ENCODE results near the gene HOOK2.
"Not testable (repeated sequence)": the region's sequence is repeated elsewhere in the genome, so short reads cannot be mapped to it uniquely, and the experiment has no call there.

The HOOK2 gene

DNA sequence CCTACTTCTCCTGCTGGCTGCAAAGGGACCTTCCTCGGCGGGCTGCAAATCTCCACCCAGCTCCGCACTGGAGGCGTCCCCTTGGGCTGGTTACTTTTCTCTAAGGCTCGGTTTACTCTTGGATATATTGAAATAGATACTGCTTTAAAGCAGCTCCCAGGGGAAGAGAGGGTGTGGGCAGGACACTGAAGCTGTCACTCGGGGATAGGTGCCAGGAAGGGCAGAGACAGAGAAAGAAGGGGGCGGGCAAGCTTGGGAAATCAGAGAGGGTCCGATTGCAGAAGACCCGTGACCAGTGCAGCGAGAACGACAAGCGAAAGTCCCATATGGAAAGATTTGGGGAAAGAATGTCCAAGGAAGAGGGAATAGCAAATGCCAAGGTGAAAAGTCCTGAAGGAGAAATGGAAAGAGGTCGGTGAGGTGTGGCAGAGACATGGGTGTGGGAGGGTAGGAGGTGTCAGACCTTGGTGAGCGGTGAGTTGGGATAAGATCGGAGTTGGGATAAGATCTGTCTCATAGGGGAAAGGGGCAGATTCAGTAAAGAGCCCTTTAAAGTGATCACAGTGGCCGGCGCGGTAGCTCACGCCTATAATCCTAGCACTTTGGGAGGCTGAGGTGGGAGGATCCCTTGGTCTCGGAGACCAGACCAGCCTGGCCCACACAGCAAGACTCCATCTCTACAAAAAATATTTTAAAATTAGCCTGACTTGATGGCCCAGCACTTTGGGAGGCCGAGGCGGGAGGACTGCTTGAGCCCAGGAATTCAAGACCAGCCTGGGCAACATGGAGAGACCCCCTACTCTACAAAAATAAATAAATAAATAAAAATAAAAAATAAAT is 27.1 kb upstream of the HOOK2 start:
- Histone ChIP-seq H3K27ac (peak overlapping the region; percentile 64 to 73), H3K4me3 (peak overlapping the region; percentile 81)
- TF ChIP-seq, protein P1, sequence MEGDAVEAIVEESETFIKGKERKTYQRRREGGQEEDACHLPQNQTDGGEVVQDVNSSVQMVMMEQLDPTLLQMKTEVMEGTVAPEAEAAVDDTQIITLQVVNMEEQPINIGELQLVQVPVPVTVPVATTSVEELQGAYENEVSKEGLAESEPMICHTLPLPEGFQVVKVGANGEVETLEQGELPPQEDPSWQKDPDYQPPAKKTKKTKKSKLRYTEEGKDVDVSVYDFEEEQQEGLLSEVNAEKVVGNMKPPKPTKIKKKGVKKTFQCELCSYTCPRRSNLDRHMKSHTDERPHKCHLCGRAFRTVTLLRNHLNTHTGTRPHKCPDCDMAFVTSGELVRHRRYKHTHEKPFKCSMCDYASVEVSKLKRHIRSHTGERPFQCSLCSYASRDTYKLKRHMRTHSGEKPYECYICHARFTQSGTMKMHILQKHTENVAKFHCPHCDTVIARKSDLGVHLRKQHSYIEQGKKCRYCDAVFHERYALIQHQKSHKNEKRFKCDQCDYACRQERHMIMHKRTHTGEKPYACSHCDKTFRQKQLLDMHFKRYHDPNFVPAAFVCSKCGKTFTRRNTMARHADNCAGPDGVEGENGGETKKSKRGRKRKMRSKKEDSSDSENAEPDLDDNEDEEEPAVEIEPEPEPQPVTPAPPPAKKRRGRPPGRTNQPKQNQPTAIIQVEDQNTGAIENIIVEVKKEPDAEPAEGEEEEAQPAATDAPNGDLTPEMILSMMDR (IDR thresholded peaks at IDR 0.05) = no peak
- no peak for DNase-seq (ENCODE audit: low spot score)

DNA sequence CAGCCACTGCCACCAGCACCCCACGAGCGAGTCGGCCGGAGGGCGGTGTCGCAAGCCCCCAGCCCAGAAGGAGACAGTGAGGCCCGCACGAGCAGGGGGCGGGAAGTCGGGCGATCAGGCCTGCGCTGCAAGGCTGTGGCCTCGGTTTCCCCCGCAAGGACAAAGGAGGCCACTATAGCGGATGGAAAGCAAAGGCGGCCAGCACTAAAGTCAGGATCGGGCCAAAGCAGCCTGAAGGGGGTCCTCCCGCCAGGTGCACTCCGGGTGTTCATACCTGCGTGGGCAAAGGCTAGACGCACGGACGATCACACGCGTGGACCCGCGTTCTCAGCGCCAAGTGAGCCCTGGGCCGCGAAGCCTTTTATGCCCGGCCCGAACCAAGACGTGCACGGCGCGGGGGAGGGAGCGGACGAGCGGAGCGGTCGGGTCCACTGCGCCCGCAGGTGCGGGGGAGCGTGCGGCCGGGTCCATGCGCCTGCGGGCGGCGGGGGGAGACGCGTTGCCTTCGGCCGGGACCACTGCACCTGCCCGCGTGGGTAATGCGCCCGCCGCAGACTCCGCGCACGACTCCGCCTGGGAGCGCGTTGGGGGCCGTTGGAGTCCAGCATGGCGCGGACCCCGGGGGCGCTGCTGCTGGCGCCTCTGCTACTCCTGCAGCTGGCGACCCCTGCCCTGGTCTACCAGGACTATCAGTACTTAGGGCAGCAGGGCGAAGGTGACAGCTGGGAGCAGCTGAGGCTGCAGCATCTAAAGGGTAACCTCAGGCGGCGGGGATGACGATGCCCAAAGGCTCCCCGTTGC is 26.3 kb upstream of the HOOK2 start, which contains the start of the genes PRDX2 and THSD8:
Gene PRDX2 (minus strand): TSS at position 335 of the 801 bp plus-strand sequence. CDS start 539 bp downstream, outside the sequence.
Gene THSD8 (plus strand): TSS at position 604 of the 801 bp plus-strand sequence. CDS start 3 bp downstream, at position 607.
- TF ChIP-seq, protein P1 (IDR thresholded peaks at IDR 0.05) = no peak
- H3K4me3 ChIP-seq = peak within 1 kb of the TSS; percentile 81
- H3K27ac ChIP-seq = peak within 1 kb of the TSS; percentile 64 to 73
- DNase-seq (ENCODE audit: low spot score) = no peak

DNA sequence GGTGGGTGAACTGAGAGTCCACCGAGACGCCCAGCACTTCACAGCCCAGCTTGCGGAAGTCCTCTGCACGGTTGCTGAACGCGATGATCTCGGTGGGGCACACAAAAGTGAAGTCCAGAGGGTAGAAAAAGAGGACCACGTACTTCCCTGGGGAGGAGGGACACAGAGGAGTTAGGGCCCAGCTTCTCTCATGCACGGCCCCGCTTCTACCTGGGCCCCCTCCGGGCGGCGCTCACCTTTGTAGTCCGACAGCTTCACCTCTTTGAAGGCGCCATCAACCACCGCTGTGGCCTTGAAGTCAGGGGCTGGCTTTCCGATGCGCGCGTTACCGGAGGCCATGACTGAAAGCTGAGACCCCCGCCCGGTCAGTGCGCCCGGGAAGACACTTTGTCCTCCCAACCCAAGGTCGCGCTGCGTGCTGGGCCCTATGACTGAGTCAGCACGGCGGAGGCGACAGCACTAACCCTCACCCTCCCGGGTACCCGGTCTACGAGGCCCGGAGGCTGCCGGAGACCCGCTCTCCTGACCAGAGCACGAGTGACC is 25.6 kb upstream of the HOOK2 start:
- no peak for DNase-seq (ENCODE audit: low spot score)
- peak overlapping the region; percentile 81 for H3K4me3 ChIP-seq
- H3K27ac ChIP-seq = peak overlapping the region; percentile 64 to 73
- TF ChIP-seq, protein P1 (IDR thresholded peaks at IDR 0.05) = no peak

DNA sequence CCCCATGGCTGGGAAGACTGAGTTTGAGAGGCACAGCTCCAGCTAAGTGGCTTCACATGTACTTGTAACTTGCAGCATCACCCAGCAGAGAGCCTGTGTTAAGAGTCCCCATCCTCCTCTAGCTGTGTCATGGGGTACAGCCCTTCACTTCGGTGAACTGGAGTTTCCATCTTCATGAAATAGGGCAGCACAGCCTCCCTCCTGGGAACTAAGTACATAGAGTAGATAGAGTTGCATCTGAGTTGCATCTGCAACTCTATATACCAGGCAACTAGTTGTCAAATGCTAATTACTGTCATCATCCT is 25.1 kb upstream of the HOOK2 start:
- no peak overlapping the region for H3K27ac ChIP-seq
- peak overlapping the region; percentile 81 for H3K4me3 ChIP-seq
- TF ChIP-seq, protein P1 (IDR thresholded peaks at IDR 0.05) = no peak
- DNase-seq (ENCODE audit: low spot score) = no peak

DNA sequence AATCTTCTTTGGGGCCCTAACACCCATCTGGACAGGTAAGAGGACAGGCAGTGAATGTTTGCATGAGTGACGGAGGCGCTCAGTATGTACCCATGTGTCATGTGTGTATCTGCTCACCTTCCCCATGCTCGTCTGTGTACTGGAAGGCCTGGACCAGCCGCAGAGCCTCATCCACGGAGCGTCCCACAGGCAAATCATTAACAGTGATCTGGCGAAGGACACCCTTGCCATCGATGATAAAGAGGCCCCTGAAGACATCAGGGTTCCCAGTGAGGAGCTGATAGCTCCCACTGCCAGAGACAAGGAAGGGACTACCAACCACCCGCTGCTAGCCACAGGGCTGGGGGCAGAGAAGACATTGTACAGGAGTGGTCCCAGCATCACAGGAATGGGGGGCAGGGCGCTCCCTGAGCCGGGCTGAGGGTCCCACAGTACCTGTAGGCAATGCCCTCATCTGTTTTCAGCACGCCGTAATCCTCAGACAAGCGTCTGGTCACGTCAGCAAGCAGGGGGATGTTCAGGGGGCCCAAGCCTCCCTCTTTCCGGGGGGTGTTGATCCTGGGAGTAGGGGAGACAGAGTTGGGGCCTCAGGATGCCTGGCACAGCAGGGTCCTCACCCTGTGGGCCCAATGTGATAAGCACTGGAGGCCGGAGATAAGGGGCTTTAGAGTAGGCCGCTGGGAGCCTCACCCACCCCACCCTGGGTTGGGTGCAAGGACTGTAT is 24.6 kb upstream of the HOOK2 start:
- TF ChIP-seq, protein P1 (IDR thresholded peaks at IDR 0.05) = no peak
- no peak for DNase-seq (ENCODE audit: low spot score)
- Histone ChIP-seq H3K4me3 (no peak overlapping the region), H3K27ac (no peak overlapping the region)

DNA sequence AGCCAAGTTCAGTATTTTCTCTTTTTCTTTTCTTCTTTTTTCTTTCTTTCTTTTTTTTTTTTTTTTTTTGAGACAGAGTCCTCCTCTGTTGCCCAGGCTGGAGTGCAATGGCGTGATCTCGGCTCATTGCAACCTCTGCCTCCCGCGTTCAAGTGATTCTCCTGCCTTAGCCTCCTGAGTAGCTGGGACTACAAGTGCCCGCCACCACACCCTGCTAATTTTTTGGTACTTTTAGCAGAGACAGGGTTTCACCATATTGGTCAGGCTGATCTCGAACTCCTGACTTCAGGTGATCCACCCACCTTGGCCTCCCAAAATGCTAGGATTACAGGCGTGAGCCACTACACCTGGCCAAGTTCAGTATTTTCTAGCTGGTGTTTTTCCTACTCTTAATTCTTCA is 22.3 kb upstream of the HOOK2 start:
- DNase-seq (ENCODE audit: low spot score); H3K4me3 ChIP-seq; H3K27ac ChIP-seq: not testable (repeated sequence)

DNA sequence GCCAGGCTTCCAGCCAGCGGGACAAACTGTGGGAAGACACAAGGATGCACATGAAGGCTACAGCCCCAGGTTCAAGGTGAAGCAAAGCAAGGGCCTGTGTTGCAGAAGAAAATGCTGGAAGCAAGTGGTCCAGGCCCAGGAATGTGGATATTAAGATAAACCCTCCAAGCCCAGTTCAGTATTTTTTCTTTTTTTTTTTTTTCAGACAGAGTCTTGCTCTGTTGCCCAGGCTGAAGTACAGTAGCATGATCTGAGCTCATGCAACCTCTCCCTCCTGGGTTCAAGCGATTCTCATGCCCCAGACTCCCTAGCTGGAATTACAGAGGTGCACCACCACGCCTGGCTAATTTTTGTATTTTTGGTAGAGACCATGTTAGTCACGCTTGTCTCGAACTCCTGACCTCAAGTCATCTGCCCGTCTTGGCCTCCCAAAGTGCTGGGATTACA is 21.8 kb upstream of the HOOK2 start:
- no peak for DNase-seq (ENCODE audit: low spot score)
- Histone ChIP-seq H3K4me3 (no peak overlapping the region), H3K27ac (no peak overlapping the region)
- TF ChIP-seq, protein P1 (IDR thresholded peaks at IDR 0.05) = no peak

Measured in coronary artery (tissue), 2 donors.